HL-60 (cell line): Measurements from ENCODE around the gene VAV2.

Source experiments
- CTCF ChIP-seq: IDR thresholded peaks from one replicate; pipeline ENCODE4 v1.5.1; 2011; ENCODE audit warnings: low read length, control low read depth, inconsistent platforms; ENCODE audit not compliant: insufficient read depth
- POLR2AphosphoS5 ChIP-seq: IDR thresholded peaks from 2 replicates; pipeline ENCODE4 v1.6.1; 2012; ENCODE audit warnings: low read depth
- SPI1 ChIP-seq: IDR thresholded peaks from 2 replicates; pipeline ENCODE4 v1.6.1; 2012; ENCODE audit warnings: low read depth, mild to moderate bottlenecking, borderline replicate concordance

- no peak for TF ChIP-seq CTCF
- TF ChIP-seq POLR2AphosphoS5, result no peak
- no peak for TF ChIP-seq SPI1
These were observed 29.0 kb downstream of the VAV2 start for GRCh38 chr9:133963166-133963565.
